Natural killer cell (primary cell): Measurements from ENCODE around the gene S1PR2. TPM values are rescaled to one million over a fixed set of nuclear protein-coding genes. Genes with fewer than 3 reads are reported as not detected.
"Not testable (repeated sequence)": the region's sequence is repeated elsewhere in the genome, so short reads cannot be mapped to it uniquely, and the experiment has no call there.

ENCODE experiments used
- ATAC-seq, 3 donors: fragments of 150-1000 bp in 2 of 3; fragments of 200-7000 bp in 1 of 3; cut with Tn5 transposase; 1 replicate in 1 of 3; 2 replicates in 2 of 3; pipeline ENCODE4 v1.10.0; 2021; ENCODE audit warnings: mild to moderate bottlenecking in 2 of 3, moderate library complexity in 2 of 3
- DNase-seq, 2 donors: peaks; one replicate each; pipeline versions ENCODE4 v3.0.0 to v3.0.0-alpha.2; 2013 to 2021; ENCODE audit warnings: mixed read lengths in 1 of 2
- H3K27ac ChIP-seq: one replicate; pipeline ENCODE4 v1.5.1; 2013; ENCODE audit warnings: mild to moderate bottlenecking, low read length
- H3K27me3 ChIP-seq: one replicate; pipeline ENCODE4 v1.6.1; 2013; ENCODE audit warnings: low read length; ENCODE audit not compliant: control insufficient read depth, insufficient read depth
- H3K36me3 ChIP-seq: one replicate; pipeline ENCODE4 v1.6.1; 2013; ENCODE audit warnings: low read length; ENCODE audit not compliant: control insufficient read depth, insufficient read depth
- H3K4me1 ChIP-seq: one replicate; pipeline ENCODE4 v1.6.1; 2013; ENCODE audit warnings: low read length; ENCODE audit not compliant: control insufficient read depth, insufficient read depth
- H3K4me3 ChIP-seq: one replicate; pipeline ENCODE4 v1.5.1; 2013; ENCODE audit warnings: low read length
- H3K9me3 ChIP-seq: one replicate; pipeline ENCODE4 v1.6.1; 2013; ENCODE audit warnings: low read length; ENCODE audit not compliant: control insufficient read depth, insufficient read depth
- H3K27ac Mint-ChIP-seq, 2 donors: one replicate each; pipeline ENCODE4 v1.8.0; 2022; ENCODE audit warnings: mild to moderate bottlenecking in 2 of 2, mixed read lengths in 2 of 2, moderate library complexity in 1 of 2
- H3K27me3 Mint-ChIP-seq, 2 donors: one replicate each; pipeline ENCODE4 v1.8.0; 2022; ENCODE audit warnings: low read depth in 2 of 2, mixed read lengths in 2 of 2
- H3K36me3 Mint-ChIP-seq: one replicate; pipeline ENCODE4 v1.8.0; 2022; ENCODE audit warnings: mixed read lengths
- H3K4me1 Mint-ChIP-seq, 2 donors: one replicate each; pipeline ENCODE4 v1.8.0; 2022; ENCODE audit warnings: mixed read lengths in 2 of 2
- H3K4me3 Mint-ChIP-seq: one replicate; pipeline ENCODE4 v1.8.0; 2022; ENCODE audit warnings: mild to moderate bottlenecking, moderate library complexity, mixed read lengths
- H3K9me3 Mint-ChIP-seq, 2 donors: one replicate each; pipeline ENCODE4 v1.8.0; 2022; ENCODE audit warnings: mixed read lengths in 2 of 2
- CTCF ChIP-seq: fragments of 200-600 bp; IDR thresholded peaks from one replicate; pipeline ENCODE4 v1.8.0; 2022; ENCODE audit warnings: antibody characterized with exemption
- WGBS: methylation state at CpG from one replicate; pipeline ENCODE4 v1.1.7; 2013; ENCODE audit warnings: missing lambda C conversion rate; ENCODE audit not compliant: insufficient coverage; 5-methylcytosine and 5-hydroxymethylcytosine counted together
- intact Hi-C: fragments of 100-400 bp; cut with micrococcal nuclease; formaldehyde crosslinking; loops from one replicate; pipeline ENCODE4 v1.14.2; 2022
- total RNA-seq, 4 donors: library from RNA; stranded (reverse); fragments of 120-200 nt in 1 of 4; gene quantifications; one replicate each; pipeline versions ENCODE4 v1.2.3 to v1.2.4, GENCODE V29; 2013 to 2022

S1PR2 gene
- total RNA-seq, 3 donors from 2014 or later (not counting 1 experiment from before 2014, with no cell fraction given) = 6.8 to 12.6 (median 9.5) TPM

- no peak for DNase-seq
- no peak overlapping the region for H3K4me3 ChIP-seq
- H3K36me3 Mint-ChIP-seq = no peaks in the 10 kb centered on the region
These were observed 24.8 kb downstream of the S1PR2 start for GRCh38 chr19:10206226-10206885.

GRCh38 chr19:10205636-10206035 lies 25.5 kb downstream of the S1PR2 start:
- Mint-ChIP-seq H3K36me3 (no peaks in the 10 kb centered on the region), H3K27ac (no peak overlapping the region), H3K9me3 (no peaks in the 10 kb centered on the region), H3K4me1 (no peaks in the 10 kb centered on the region), H3K4me3 (no peak overlapping the region), H3K27me3 (no peaks in the 10 kb centered on the region)
- Histone ChIP-seq H3K36me3 (no peaks in the 10 kb centered on the region), H3K4me1 (no peaks in the 10 kb centered on the region), H3K9me3 (peaks cover 3% of the 10 kb centered on the region), H3K27ac (no peak overlapping the region), H3K27me3 (no peaks in the 10 kb centered on the region), H3K4me3 (no peak overlapping the region)
- intact Hi-C loops = no loop called here
- no peak for ATAC-seq
- no peak for TF ChIP-seq CTCF
- WGBS = 90% methylated on average over 4 of the region's 4 CpGs
- no peak for DNase-seq

More at GRCh38 chr19:10206226-10206885, 24.8 kb downstream of the S1PR2 start:
- no peaks in the 10 kb centered on the region for H3K36me3 ChIP-seq
- no peaks in the 10 kb centered on the region for H3K27me3 ChIP-seq
- WGBS = 88% methylated on average over 10 of the region's 10 CpGs
- peaks cover 3% of the 10 kb centered on the region for H3K9me3 ChIP-seq
- H3K4me1 ChIP-seq = no peaks in the 10 kb centered on the region
- H3K27ac ChIP-seq = no peak overlapping the region
- no peaks in the 10 kb centered on the region for H3K27me3 Mint-ChIP-seq
- ATAC-seq = no peak
- TF ChIP-seq CTCF = no peak
- H3K4me3 Mint-ChIP-seq = no peak overlapping the region
- no peak overlapping the region for H3K27ac Mint-ChIP-seq
- intact Hi-C loops = no loop called here
- no peaks in the 10 kb centered on the region for H3K9me3 Mint-ChIP-seq
- no peaks in the 10 kb centered on the region for H3K4me1 Mint-ChIP-seq

GRCh38 chr19:10203686-10204085 lies 27.4 kb downstream of the S1PR2 start:
- peaks cover 8% of the 10 kb centered on the region for H3K4me1 ChIP-seq
- Mint-ChIP-seq H3K4me1 (peaks cover 5% of the 10 kb centered on the region in 2 donors), H3K27ac (no peak overlapping the region), H3K27me3 (no peaks in the 10 kb centered on the region), H3K9me3 (no peaks in the 10 kb centered on the region), H3K36me3 (no peaks in the 10 kb centered on the region), H3K4me3 (no peak overlapping the region)
- H3K27ac ChIP-seq = no peak overlapping the region
- ATAC-seq (no peak), DNase-seq (no peak)
- WGBS = 94% methylated on average over 3 of the region's 3 CpGs
- H3K4me3 ChIP-seq = no peak overlapping the region
- H3K27me3 ChIP-seq = no peaks in the 10 kb centered on the region
- no peak for TF ChIP-seq CTCF
- no peaks in the 10 kb centered on the region for H3K36me3 ChIP-seq
- intact Hi-C loops = no loop called here
- H3K9me3 ChIP-seq = peaks cover 3% of the 10 kb centered on the region

- Histone ChIP-seq H3K9me3 (no peaks in the 10 kb centered on the region), H3K4me3 (no peak overlapping the region), H3K36me3 (no peaks in the 10 kb centered on the region), H3K27me3 (no peaks in the 10 kb centered on the region), H3K4me1 (peaks cover 16% of the 10 kb centered on the region), H3K27ac (no peak overlapping the region)
- no peak overlapping the region for H3K4me3 Mint-ChIP-seq
- no peak overlapping the region for H3K27ac Mint-ChIP-seq
- DNase-seq (no peak), ATAC-seq (no peak)
- intact Hi-C loops = no loop called here
- no peaks in the 10 kb centered on the region for H3K9me3 Mint-ChIP-seq
- no peak for TF ChIP-seq CTCF
- H3K36me3 Mint-ChIP-seq = no peaks in the 10 kb centered on the region
- H3K4me1 Mint-ChIP-seq = peaks cover 6 to 7% of the 10 kb centered on the region in 2 donors
- H3K27me3 Mint-ChIP-seq = no peaks in the 10 kb centered on the region
- WGBS = 82% methylated on average over 3 of the region's 3 CpGs
These were observed 30.0 kb downstream of the S1PR2 start for GRCh38 chr19:10201176-10201575.

- H3K27ac ChIP-seq, H3K36me3 Mint-ChIP-seq, H3K4me3 ChIP-seq, H3K27me3 ChIP-seq, H3K4me3 Mint-ChIP-seq, ATAC-seq, H3K9me3 Mint-ChIP-seq, H3K27ac Mint-ChIP-seq, H3K36me3 ChIP-seq, H3K27me3 Mint-ChIP-seq, H3K9me3 ChIP-seq, intact Hi-C loops, DNase-seq: not testable (repeated sequence)
- peaks cover 19% of the 10 kb centered on the region for H3K4me1 ChIP-seq
- H3K4me1 Mint-ChIP-seq = peaks cover 10% of the 10 kb centered on the region in 2 donors
- 96% methylated on average over 15 of the region's 15 CpGs for WGBS
These were observed 31.0 kb downstream of the S1PR2 start for GRCh38 chr19:10200101-10200500.
